Ovary (tissue), 3 donors: ENCODE measurements around the gene ATP6V1A.

Source experiments
- CTCF ChIP-seq, 3 donors: fragments of 450-650 bp in 2 of 3; fragments of 200-600 bp in 1 of 3; IDR thresholded peaks; one replicate each; pipeline versions ENCODE4 v1.5.1 to v1.8.0; 2016 to 2022; ENCODE audit warnings: antibody characterized with exemption in 3 of 3, mild to moderate bottlenecking in 1 of 3
- POLR2A ChIP-seq: fragments of 450-650 bp; IDR thresholded peaks from one replicate; pipeline ENCODE4 v1.6.1; 2017; ENCODE audit warnings: antibody characterized with exemption, mild to moderate bottlenecking, moderate library complexity
- donor health status: DM: no; HTN: no; CAD: no.

DNA sequence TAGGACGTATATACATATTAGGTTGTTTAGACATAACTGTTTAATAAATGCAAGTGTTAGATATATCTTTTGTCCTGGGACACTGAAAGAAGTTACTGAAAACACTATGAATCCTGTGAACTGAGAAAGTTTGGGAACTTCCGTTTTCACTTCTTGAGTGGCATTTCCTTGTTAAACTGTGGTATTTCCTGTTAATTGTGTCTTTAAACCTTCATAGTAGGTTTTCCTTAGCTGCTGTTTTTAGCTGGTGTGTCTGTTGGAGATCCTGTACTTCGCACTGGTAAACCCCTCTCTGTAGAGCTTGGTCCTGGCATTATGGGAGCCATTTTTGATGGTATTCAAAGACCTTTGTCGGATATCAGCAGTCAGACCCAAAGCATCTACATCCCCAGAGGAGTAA lies 37.1 kb downstream of the ATP6V1A start:
- TF ChIP-seq CTCF (IDR thresholded peaks at IDR 0.05) (no peak), POLR2A (no peak)
